Measurements from ENCODE around the gene RTN4. TPM values are rescaled to one million over a fixed set of nuclear protein-coding genes. Genes with fewer than 3 reads are reported as not detected.
"Not testable (repeated sequence)": the region's sequence is repeated elsewhere in the genome, so short reads cannot be mapped to it uniquely, and the experiment has no call there.

Gene RTN4
- polyA plus RNA-seq, 1 experiment, result 219 TPM

- H3K27me3 ChIP-seq (ENCODE audit: control insufficient read depth, insufficient read depth, low read length), result no peaks in the 10 kb centered on the region
- ChIA-PET CTCF (no interaction called here), POLR2A (no interaction called here)
- H3K4me3 ChIP-seq (ENCODE audit: low read depth, low read length), result no peak overlapping the region
- DNase-seq (ENCODE audit: low read depth), result no peak
- TF ChIP-seq CTCF (IDR thresholded peaks at IDR 0.05; ENCODE audit: insufficient read depth, low read depth, low read length), result no peak
- H3K36me3 ChIP-seq (ENCODE audit: control insufficient read depth, insufficient read depth, low read length), result no peaks in the 10 kb centered on the region
These were observed 9.5 kb upstream of the RTN4 start for GRCh38 chr2:55059793-55060192.

- DNase-seq (ENCODE audit: low read depth), result no peak
These were observed 7.2 kb upstream of the RTN4 start for GRCh38 chr2:55057474-55057873.

DNA sequence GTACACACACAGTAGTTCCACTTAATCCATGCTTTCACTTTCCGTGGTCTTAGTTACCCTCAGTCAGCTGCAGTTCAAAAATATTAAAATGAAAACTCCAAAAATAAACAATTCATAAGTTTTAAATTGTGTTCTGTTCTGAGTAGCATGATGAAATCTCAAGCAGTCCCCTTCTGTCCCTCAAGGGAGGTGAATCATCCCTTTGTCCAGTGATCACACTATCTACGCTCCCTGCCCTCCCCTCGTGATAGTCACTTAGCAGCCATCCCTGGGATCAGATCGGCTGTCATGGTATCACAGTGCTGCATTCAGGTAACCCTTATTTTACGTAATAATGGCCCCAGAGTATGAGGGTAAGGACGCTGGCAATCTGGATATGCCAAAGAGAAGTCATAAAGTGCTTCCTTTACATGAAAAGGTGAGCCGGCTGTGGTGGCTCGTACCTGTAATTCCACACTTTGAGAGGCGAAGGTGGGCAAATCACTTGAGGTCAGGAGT lies 5.8 kb upstream of the RTN4 start:
- CTCF ChIA-PET, result no interaction called here
- Histone ChIP-seq H3K27me3 (ENCODE audit: control insufficient read depth, insufficient read depth, low read length) (no peaks in the 10 kb centered on the region), H3K4me3 (ENCODE audit: low read depth, low read length) (no peak overlapping the region), H3K36me3 (ENCODE audit: control insufficient read depth, insufficient read depth, low read length) (no peaks in the 10 kb centered on the region)
- no peak for DNase-seq (ENCODE audit: low read depth)
- no peak for TF ChIP-seq CTCF (IDR thresholded peaks at IDR 0.05; ENCODE audit: insufficient read depth, low read depth, low read length)
- POLR2A ChIA-PET, result no interaction called here

More at GRCh38 chr2:55057474-55057873, 7.2 kb upstream of the RTN4 start:
- H3K4me3 ChIP-seq (ENCODE audit: low read depth, low read length), result no peak overlapping the region
- no peak for TF ChIP-seq CTCF (IDR thresholded peaks at IDR 0.05; ENCODE audit: insufficient read depth, low read depth, low read length)
- ChIA-PET CTCF (no interaction called here), POLR2A (no interaction called here)
- no peaks in the 10 kb centered on the region for H3K27me3 ChIP-seq (ENCODE audit: control insufficient read depth, insufficient read depth, low read length)
- H3K36me3 ChIP-seq (ENCODE audit: control insufficient read depth, insufficient read depth, low read length), result no peaks in the 10 kb centered on the region

- Histone ChIP-seq H3K27me3 (ENCODE audit: control insufficient read depth, insufficient read depth, low read length) (no peaks in the 10 kb centered on the region), H3K36me3 (ENCODE audit: control insufficient read depth, insufficient read depth, low read length) (no peaks in the 10 kb centered on the region), H3K4me3 (ENCODE audit: low read depth, low read length) (no peak overlapping the region)
- POLR2A ChIA-PET, result no interaction called here
- no peak for TF ChIP-seq CTCF (IDR thresholded peaks at IDR 0.05; ENCODE audit: insufficient read depth, low read depth, low read length)
- no peak for DNase-seq (ENCODE audit: low read depth)
- CTCF ChIA-PET, result no interaction called here
These were observed 4.0 kb upstream of the RTN4 start for GRCh38 chr2:55054106-55054875.

DNA sequence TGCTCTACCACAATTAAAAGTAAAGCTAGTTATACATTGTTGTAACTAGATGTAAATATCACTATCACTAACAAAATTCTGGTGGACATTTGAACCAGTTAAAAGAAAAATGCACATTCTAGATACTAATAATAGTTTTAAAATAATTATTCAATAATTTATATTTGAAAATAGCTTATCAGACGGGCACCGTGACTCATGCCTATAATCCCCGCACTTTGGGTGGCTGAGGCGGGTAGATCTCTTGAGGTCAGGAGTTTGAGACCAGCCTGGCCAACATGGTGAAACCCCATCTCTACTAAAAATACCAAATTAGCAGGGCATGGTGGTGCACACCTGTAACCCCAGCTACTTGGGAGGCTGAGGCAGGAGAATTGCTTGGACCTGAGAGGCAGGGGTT lies 3.0 kb upstream of the RTN4 start:
- CTCF ChIA-PET, result not testable (repeated sequence)

More for the DNA sequence above, 3.0 kb upstream of the RTN4 start:
- H3K27me3 ChIP-seq (ENCODE audit: control insufficient read depth, insufficient read depth, low read length); H3K36me3 ChIP-seq (ENCODE audit: control insufficient read depth, insufficient read depth, low read length); DNase-seq (ENCODE audit: low read depth); H3K4me3 ChIP-seq (ENCODE audit: low read depth, low read length); POLR2A ChIA-PET: not testable (repeated sequence)
